ENCODE measurements around the gene OR56B1. TPM values are rescaled to one million over a fixed set of nuclear protein-coding genes. Genes with fewer than 3 reads are reported as not detected.

Gene OR56B1
- total RNA-seq, 2 experiments from 2014 or later, result 0.14 to 0.16 TPM

DNA sequence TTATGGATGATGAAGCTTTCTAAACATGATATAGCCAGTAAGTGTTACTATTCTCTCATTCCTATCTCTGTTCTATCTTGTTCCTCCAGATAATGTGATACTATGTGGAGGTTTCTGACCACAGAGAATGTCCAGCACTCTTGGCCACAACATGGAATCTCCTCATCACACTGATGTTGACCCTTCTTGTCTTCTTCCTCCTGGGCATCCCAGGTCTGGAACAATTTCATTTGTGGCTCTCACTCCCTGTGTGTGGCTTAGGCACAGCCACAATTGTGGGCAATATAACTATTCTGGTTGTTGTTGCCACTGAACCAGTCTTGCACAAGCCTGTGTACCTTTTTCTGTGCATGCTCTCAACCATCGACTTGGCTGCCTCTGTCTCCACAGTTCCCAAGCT, 9.9 kb upstream of the OR56B1 start:
- Mint-ChIP-seq H3K27me3 (no peaks in the 10 kb centered on the region), H3K27ac (no peak overlapping the region), H3K9me3 (ENCODE audit: low read depth) (no peaks in the 10 kb centered on the region), H3K4me1 (no peaks in the 10 kb centered on the region), H3K36me3 (ENCODE audit: low read depth) (no peaks in the 10 kb centered on the region), H3K4me3 (no peak overlapping the region)
- no peak for ATAC-seq
- no peak for DNase-seq
- POLR2A ChIA-PET, result no interaction called here
- intact Hi-C loops (cut with DNase I, micrococcal nuclease), result no loop called here
- CTCF ChIA-PET, result interaction anchor here (1.1 kb wide), 1 partner anchor 9 kb away, joined by 3 read pairs; no protein-coding TSS in a partner anchor

DNA sequence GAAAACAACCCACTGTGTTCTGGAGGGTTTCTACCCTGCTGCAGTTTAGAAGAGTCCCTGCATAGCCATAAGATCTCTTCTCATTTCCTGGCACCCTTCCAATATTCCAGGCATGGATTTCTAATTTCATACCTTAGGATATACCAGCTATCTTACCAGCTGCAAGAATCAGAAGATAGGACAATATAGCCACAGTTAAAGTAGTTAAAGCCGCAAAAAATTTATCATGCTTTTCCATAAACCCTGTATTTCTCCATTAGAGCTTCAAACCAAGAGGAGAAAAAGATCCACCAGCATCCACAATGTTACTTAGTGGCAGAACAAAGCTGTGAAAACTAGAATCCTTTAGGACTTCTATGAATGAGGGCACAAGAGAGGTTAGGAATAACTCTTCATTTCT, 8.6 kb upstream of the OR56B1 start:
- ChIA-PET CTCF (interaction anchor here (0.6 to 1.0 kb wide), 3 partner anchors 17 to 352 kb away, joined by 3 to 5 read pairs (median 4); partner anchors contain the start of gene OR52B6), POLR2A (no interaction called here)
- no peaks in the 10 kb centered on the region for H3K36me3 Mint-ChIP-seq (ENCODE audit: low read depth)
- intact Hi-C loops (cut with DNase I, micrococcal nuclease), result no loop called here
- ATAC-seq (no peak), DNase-seq (no peak)
- H3K9me3 Mint-ChIP-seq (ENCODE audit: low read depth), result no peaks in the 10 kb centered on the region
- no peaks in the 10 kb centered on the region for H3K4me1 Mint-ChIP-seq
- H3K4me3 Mint-ChIP-seq, result no peak overlapping the region
- H3K27ac Mint-ChIP-seq, result no peak overlapping the region
- no peaks in the 10 kb centered on the region for H3K27me3 Mint-ChIP-seq

DNA sequence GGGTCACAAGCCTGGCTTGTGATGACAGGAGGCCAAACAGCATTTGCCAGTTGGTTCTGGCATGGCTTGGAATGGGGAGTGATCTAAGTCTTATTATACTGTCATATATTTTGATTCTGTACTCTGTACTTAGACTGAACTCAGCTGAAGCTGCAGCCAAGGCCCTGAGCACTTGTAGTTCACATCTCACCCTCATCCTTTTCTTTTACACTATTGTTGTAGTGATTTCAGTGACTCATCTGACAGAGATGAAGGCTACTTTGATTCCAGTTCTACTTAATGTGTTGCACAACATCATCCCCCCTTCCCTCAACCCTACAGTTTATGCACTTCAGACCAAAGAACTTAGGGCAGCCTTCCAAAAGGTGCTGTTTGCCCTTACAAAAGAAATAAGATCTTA, 843 bp downstream of the OR56B1 start:
- Mint-ChIP-seq H3K4me3 (no peak overlapping the region), H3K27me3 (no peaks in the 10 kb centered on the region), H3K36me3 (ENCODE audit: low read depth) (no peaks in the 10 kb centered on the region), H3K9me3 (ENCODE audit: low read depth) (peaks cover 17% of the 10 kb centered on the region), H3K4me1 (no peaks in the 10 kb centered on the region), H3K27ac (no peak overlapping the region)
- POLR2A ChIA-PET, result no interaction called here
- intact Hi-C loops (cut with DNase I, micrococcal nuclease), result no loop called here
- CTCF ChIA-PET, result interaction anchor here (1.1 kb wide), 1 partner anchor 12 kb away, joined by 4 read pairs; no protein-coding TSS in a partner anchor
- ATAC-seq (no peak), DNase-seq (no peak)

DNA sequence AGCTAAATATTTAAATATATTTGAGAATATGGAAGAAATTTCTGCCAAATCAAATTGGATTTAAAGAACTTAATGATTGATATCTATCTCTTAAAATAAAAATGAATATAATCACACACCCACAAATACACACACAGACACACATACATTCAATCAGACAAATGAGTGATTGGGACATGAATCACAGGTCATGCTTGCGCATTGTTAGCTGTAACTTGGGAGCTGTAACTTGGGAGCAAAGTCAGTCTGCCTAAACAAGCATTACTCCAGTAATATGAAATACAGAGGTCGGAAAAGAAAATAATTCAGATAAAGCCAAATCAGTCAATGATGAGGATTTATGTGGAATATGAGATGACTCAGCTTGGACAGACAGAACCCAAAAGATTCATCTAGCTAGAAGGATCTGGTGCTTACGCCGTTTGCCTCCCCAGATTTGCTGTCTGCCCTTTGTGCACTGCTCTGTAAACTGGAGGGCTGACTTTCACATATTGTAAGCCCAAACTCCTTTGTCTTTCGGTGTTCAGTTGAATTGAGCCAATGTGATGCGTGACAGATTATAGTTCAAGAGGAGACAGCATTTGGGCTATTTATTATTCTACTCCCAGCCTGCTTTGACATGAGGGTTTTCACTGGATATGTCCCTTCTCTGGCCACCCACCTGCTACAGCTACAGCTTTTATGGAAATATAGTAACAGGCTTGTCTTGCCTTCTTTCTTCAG, 1.6 kb downstream of the OR56B1 start:
- H3K27ac Mint-ChIP-seq, result no peak overlapping the region
- POLR2A ChIA-PET, result no interaction called here
- CTCF ChIA-PET, result interaction anchor here (1.0 to 1.1 kb wide), 2 partner anchors 11 to 78 kb away, joined by 3 to 4 read pairs; no protein-coding TSS in a partner anchor

DNA sequence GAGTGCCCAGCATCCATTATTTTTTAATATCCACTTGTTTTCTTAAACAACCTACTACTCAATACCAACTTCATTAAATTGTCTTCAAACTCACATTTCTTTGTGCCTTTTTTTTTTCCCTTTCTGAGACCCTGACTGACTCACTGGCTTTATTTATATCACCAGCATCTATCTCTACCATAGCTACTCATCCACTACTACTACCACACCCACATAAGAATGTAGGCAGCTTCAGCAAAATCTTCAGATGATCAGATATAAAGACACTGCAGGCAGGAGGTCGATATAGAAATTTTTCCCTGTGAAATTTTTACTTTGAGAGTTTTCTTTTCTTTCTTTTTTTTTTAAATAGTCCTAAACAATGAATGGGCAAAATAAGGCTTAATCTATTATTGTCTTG, 2.2 kb downstream of the OR56B1 start:
- peaks cover 2% of the 10 kb centered on the region for H3K27me3 Mint-ChIP-seq
- ChIA-PET POLR2A (no interaction called here), CTCF (interaction anchor here (1.0 to 1.1 kb wide), 2 partner anchors 11 to 79 kb away, joined by 3 to 4 read pairs; no protein-coding TSS in a partner anchor)
- H3K4me1 Mint-ChIP-seq, result no peaks in the 10 kb centered on the region
- peaks cover 22% of the 10 kb centered on the region for H3K9me3 Mint-ChIP-seq (ENCODE audit: low read depth)
- ATAC-seq (no peak), DNase-seq (no peak)
- H3K27ac Mint-ChIP-seq, result no peak overlapping the region
- H3K4me3 Mint-ChIP-seq, result no peak overlapping the region
- H3K36me3 Mint-ChIP-seq (ENCODE audit: low read depth), result peaks cover 1% of the 10 kb centered on the region
- intact Hi-C loops (cut with DNase I, micrococcal nuclease), result no loop called here

More for the DNA sequence above, 1.6 kb downstream of the OR56B1 start:
- Mint-ChIP-seq H3K36me3 (ENCODE audit: low read depth) (peaks cover 1% of the 10 kb centered on the region), H3K27me3 (peaks cover 2% of the 10 kb centered on the region), H3K4me3 (no peak overlapping the region), H3K9me3 (ENCODE audit: low read depth) (peaks cover 21% of the 10 kb centered on the region), H3K4me1 (no peaks in the 10 kb centered on the region)
- no peak for ATAC-seq
- DNase-seq, result no peak
- intact Hi-C loops (cut with DNase I, micrococcal nuclease), result no loop called here

DNA sequence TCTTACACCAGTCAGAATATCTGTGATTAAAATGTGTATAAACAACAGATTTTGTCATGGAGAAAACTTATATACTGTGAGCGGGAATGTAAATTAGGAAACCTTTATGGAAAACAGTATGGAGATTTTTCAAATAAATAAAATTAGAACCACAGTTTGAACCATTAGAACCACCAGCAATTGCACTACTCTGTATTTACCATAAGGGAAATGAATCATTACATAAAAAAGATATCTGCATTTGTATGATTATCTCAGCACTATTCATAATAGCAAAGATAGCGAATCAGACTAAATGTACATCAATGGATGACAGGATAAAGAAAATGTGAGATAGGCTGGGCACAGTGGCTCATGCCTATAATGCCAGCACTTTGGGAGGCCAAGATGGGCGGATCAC, 10.4 kb downstream of the OR56B1 start:
- H3K36me3 Mint-ChIP-seq (ENCODE audit: low read depth), result peaks cover 1% of the 10 kb centered on the region

DNA sequence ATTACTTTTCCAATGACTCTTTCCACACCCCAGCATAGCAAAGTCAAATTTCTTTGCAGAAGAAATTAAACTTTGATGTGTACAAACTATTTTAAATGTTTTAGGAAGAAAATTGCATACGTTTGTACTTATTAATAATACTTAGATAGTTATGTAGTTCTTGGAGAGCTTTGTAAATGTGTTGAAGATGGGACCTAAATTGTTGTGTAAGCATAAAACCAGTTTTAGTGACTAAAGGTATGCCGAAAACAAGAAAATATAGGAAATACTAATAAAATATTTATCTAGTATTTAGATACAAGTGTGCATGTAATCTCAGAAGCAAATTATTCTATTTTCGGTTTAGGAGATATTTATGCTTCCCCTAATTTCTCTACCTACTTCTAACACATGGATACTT, 13.6 kb downstream of the OR56B1 start:
- H3K9me3 Mint-ChIP-seq (ENCODE audit: low read depth), result peaks cover 4% of the 10 kb centered on the region

More for the DNA sequence above, 10.4 kb downstream of the OR56B1 start:
- Mint-ChIP-seq H3K4me3 (no peak overlapping the region), H3K27me3 (peaks cover 2% of the 10 kb centered on the region), H3K27ac (no peak overlapping the region), H3K4me1 (no peaks in the 10 kb centered on the region), H3K9me3 (ENCODE audit: low read depth) (peaks cover 15% of the 10 kb centered on the region)
- ATAC-seq, result no peak
- intact Hi-C loops (cut with DNase I, micrococcal nuclease), result no loop called here
- CTCF ChIA-PET, result no interaction called here
- POLR2A ChIA-PET, result no interaction called here
- DNase-seq, result no peak

DNA sequence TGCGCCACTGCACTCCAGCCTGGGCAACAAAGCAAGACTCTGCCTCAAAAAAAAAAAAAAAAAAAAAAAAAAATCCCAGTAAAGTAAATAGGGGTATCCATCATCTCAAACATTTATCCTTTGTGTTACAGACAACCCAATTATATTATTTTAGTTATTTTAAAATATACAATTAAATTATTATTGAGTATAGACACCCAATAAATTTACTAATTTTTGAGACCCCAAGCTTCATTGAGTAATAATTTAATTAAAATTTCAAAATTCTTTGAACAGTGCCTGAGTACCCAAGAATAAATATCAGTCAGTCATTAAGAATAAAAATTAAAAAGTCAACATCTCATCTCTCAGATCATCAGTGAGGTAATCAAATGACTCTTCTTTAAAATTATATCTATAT, 17.7 kb downstream of the OR56B1 start, which contains the start of gene OR52N4:
Gene OR52N4, plus strand, starts transcription at position 301 of the 400 bp plus-strand sequence. CDS start 498 bp downstream, outside the sequence.
- H3K27me3 Mint-ChIP-seq, result peaks cover 6% of the 10 kb centered on the region
- ATAC-seq, result no peak
- H3K27ac Mint-ChIP-seq, result no peak within 1 kb of the TSS
- H3K36me3 Mint-ChIP-seq (ENCODE audit: low read depth), result peaks cover 1% of the 10 kb centered on the region
- no peaks in the 10 kb centered on the region for H3K4me1 Mint-ChIP-seq
- ChIA-PET POLR2A (interaction anchor here (0.6 kb wide), 1 partner anchor 54 kb away, joined by 3 read pairs; no protein-coding TSS in a partner anchor), CTCF (no interaction called here)
- H3K4me3 Mint-ChIP-seq, result no peak within 1 kb of the TSS
- intact Hi-C loops (cut with DNase I, micrococcal nuclease), result no loop called here
- no peaks in the 10 kb centered on the region for H3K9me3 Mint-ChIP-seq (ENCODE audit: low read depth)
- DNase-seq, result no peak

More for the DNA sequence above, 13.6 kb downstream of the OR56B1 start:
- Mint-ChIP-seq H3K4me1 (no peaks in the 10 kb centered on the region), H3K36me3 (ENCODE audit: low read depth) (no peaks in the 10 kb centered on the region), H3K4me3 (no peak overlapping the region), H3K27me3 (peaks cover 1% of the 10 kb centered on the region), H3K27ac (no peak overlapping the region)
- CTCF ChIA-PET, result no interaction called here
- POLR2A ChIA-PET, result no interaction called here
- ATAC-seq (no peak), DNase-seq (no peak)
- intact Hi-C loops (cut with DNase I, micrococcal nuclease), result no loop called here

DNA sequence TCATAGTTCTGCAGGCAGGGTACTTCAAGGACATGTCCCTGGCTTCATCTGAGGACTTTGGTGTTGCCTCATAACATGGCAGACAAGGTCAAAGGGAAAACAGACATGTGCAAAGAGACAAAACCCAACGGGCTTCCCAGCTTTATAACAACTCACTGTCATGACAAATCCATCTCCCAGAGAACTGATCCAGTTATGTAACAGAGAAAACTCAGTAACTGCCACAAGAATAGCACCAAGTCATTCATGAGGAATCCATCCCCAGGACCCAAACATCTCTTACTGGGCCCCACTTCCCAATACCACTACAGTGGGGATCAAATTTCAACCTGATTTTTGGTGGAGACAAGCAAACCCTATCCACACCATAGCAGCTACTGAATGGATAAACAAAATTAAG, 30.8 kb downstream of the OR56B1 start:
- ATAC-seq, result no peak
- intact Hi-C loops (cut with DNase I, micrococcal nuclease), result no loop called here
- POLR2A ChIA-PET, result no interaction called here
- no peak for DNase-seq
- Mint-ChIP-seq H3K9me3 (ENCODE audit: low read depth) (no peaks in the 10 kb centered on the region), H3K27ac (no peak overlapping the region), H3K27me3 (no peaks in the 10 kb centered on the region), H3K36me3 (ENCODE audit: low read depth) (no peaks in the 10 kb centered on the region), H3K4me1 (no peaks in the 10 kb centered on the region), H3K4me3 (no peak overlapping the region)
- CTCF ChIA-PET, result no interaction called here

DNA sequence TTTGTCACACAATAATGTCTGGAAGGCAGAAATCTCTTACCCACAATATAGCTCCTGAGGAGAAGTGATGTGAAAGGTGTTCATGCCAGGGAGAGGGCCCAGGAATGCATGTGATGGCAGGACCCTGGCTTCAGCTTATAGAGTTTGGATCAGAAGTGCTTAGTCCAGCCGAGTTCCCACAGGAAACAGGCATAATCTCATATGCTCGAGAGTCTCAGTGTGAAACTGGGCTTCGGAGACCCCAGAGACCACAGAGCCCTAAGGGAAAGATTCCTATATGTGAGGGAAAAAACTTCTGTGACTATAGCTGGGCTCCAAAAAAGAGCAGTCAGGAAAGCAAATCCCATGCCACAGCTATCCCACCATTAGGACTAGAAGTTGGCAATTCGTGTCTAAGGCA, 47.0 kb downstream of the OR56B1 start, which contains the start of gene OR52N5:
Gene OR52N5, minus strand, starts transcription at position 101 of the 400 bp plus-strand sequence. CDS start 4,721 bp downstream, outside the sequence.
- intact Hi-C loops (cut with DNase I, micrococcal nuclease), result no loop called here
- POLR2A ChIA-PET, result no interaction called here
- Mint-ChIP-seq H3K4me1 (no peaks in the 10 kb centered on the region), H3K27me3 (peaks cover 3% of the 10 kb centered on the region), H3K4me3 (no peak within 1 kb of the TSS), H3K27ac (no peak within 1 kb of the TSS), H3K36me3 (ENCODE audit: low read depth) (no peaks in the 10 kb centered on the region), H3K9me3 (ENCODE audit: low read depth) (no peaks in the 10 kb centered on the region)
- ATAC-seq (no peak), DNase-seq (no peak)
- CTCF ChIA-PET, result interaction anchor here (0.6 kb wide), 1 partner anchor 56 kb away, joined by 3 read pairs; no protein-coding TSS in a partner anchor

Data from activated CD4-positive, alpha-beta T cell treated with anti-CD3 and anti-CD28 coated beads for 36 hours (primary cell).